ENCODE data around the gene PIF1. TPM values are rescaled to one million over a fixed set of nuclear protein-coding genes. Genes with fewer than 3 reads are reported as not detected.

Gene PIF1
- total and polyA plus RNA-seq, 4 donors: 0.42 to 7.3 (median 0.64) TPM

DNA sequence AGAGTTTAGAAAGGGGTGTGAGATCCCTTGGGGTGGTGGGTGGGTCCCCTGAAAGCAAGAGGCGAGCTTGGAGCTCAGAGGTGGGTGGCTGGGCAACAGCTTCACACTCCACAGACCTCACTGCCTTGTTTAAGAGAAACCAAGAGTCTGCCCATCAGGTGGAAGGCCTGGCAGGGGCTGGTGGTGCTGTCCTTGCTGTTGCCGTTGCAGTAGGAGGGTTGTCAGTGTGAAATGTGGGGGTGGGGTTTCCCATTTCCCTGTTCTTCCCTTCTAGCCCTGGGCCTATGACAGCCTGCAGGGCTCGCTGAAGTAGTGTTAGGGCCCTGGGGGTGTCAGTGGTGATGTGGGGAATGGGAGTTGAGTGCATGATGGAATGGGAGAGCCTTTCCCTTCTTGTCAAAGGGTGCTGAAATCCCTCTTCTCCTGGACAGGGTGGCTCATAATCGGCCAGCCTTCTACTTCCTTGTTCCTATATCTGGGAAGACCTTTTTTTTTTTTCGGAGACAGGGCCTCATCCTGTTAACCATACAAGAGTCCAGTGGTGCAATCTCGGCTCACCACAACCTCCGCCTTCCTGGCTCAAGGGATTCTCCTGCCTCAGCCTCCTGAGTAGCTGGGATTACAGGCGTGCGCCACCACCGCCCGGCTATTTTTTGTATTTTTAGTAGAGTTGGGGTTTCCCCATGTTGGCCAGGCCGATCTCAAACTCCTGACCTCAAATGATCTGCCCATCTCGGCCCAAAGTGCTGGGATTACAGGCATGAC is 20.6 kb upstream of the PIF1 start (continued):
- TF ChIP-seq, protein P1, sequence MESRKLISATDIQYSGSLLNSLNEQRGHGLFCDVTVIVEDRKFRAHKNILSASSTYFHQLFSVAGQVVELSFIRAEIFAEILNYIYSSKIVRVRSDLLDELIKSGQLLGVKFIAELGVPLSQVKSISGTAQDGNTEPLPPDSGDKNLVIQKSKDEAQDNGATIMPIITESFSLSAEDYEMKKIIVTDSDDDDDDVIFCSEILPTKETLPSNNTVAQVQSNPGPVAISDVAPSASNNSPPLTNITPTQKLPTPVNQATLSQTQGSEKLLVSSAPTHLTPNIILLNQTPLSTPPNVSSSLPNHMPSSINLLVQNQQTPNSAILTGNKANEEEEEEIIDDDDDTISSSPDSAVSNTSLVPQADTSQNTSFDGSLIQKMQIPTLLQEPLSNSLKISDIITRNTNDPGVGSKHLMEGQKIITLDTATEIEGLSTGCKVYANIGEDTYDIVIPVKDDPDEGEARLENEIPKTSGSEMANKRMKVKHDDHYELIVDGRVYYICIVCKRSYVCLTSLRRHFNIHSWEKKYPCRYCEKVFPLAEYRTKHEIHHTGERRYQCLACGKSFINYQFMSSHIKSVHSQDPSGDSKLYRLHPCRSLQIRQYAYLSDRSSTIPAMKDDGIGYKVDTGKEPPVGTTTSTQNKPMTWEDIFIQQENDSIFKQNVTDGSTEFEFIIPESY (IDR thresholded peaks at IDR 0.05): no peak
- no peak for TF ChIP-seq RXRA (IDR thresholded peaks at IDR 0.05)
- no peak for TF ChIP-seq GABPA (IDR thresholded peaks at IDR 0.05 in 1 of 2, conservative IDR thresholded peaks at IDR 0.05 in 1 of 2)
- TF ChIP-seq HNF4G (IDR thresholded peaks at IDR 0.05): no peak
- no peak for TF ChIP-seq TAF1 (conservative IDR thresholded peaks at IDR 0.05)
- TF ChIP-seq HNF4A (conservative IDR thresholded peaks at IDR 0.05): no peak
- no peak for TF ChIP-seq FOXA2 (IDR thresholded peaks at IDR 0.05)
- TF ChIP-seq FOXA1 (IDR thresholded peaks at IDR 0.05): no peak
- TF ChIP-seq, protein P2, sequence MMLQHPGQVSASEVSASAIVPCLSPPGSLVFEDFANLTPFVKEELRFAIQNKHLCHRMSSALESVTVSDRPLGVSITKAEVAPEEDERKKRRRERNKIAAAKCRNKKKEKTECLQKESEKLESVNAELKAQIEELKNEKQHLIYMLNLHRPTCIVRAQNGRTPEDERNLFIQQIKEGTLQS (IDR thresholded peaks at IDR 0.05): no peak

DNA sequence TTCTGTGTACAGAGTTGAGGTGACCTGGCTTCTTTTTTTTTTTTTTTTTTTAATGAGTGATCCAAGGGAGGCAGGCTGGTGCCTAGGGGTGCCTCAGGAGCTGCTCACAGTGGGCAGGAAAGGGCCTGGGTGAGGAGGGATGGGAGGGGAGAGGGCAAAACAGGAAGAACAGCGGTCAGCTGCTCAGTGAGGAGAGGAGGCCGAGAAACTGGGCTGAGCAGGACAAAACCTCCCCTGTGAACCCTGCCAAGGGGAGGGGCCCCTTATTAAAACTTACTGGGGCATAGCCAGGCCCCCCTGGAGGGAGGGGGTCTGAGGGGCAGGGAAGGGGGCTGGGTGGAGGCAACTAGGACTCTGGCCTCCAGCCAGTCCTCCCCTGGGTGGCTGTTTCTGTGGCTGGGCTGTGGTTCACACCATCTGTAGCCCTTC is 19.8 kb upstream of the PIF1 start:
- Histone ChIP-seq H3K27me3 (ENCODE audit: control insufficient read depth in 4 of 4, insufficient read depth in 4 of 4, low read length in 3 of 4) (no peaks in the 10 kb centered on the region), H3K4me1 (ENCODE audit: control insufficient read depth in 4 of 4, insufficient read depth in 4 of 4, low read length in 3 of 4) (peaks cover 0 to 19% (median 8%) of the 10 kb centered on the region in 4 donors), H3K27ac (ENCODE audit: low read depth in 1 of 2, low read length in 2 of 2) (peak overlapping the region; percentile 48 to 64), H3K4me3 (ENCODE audit: low read depth in 1 of 3, low read length in 3 of 3) (no peak overlapping the region), H3K9me3 (ENCODE audit: control insufficient read depth in 4 of 4, low read length in 3 of 4) (no peaks in the 10 kb centered on the region), H3K36me3 (ENCODE audit: control insufficient read depth in 4 of 4, insufficient read depth in 3 of 4, low read depth in 1 of 4, low read length in 3 of 4) (no peaks in the 10 kb centered on the region), H3K9ac (ENCODE audit: low read depth in 1 of 2, low read length in 2 of 2) (no peak overlapping the region)
- TF ChIP-seq, protein P1 (IDR thresholded peaks at IDR 0.05): no peak
- no peak for TF ChIP-seq GABPA (IDR thresholded peaks at IDR 0.05 in 1 of 2, conservative IDR thresholded peaks at IDR 0.05 in 1 of 2)
- WGBS: 72% methylated on average over 2 of the region's 2 CpGs
- no peak for DNase-seq (ENCODE audit: low spot score)

DNA sequence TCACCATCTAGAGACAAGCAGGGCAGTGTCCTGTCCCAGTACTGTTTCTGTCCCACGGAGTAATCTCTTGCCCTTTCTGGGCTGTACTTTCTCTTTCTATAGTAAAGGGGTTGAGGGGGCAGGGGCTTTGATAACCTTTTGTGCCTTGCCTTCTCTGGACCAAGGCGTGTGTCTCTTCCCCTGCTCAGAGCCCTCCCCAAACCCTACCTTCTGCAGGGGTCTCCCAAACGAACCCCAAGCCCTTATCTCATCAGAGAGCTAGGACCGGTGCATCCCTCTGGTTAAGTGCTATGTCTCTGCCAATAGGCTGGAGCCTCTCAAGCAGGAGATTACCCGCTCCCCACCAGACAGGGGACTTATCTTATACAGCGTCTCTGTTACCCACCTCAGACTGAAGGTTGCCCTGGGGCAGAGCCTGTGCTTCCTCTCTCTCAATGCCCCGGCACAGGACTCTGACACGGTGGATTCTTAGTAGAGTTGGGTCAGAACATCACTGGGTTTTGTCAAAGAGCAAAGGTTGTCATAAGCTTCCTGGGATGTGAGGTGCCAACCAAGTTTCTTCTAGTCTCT is 19.2 kb upstream of the PIF1 start:
- peak overlapping the region in 1 of 2 donors; percentile 48 for H3K9ac ChIP-seq (ENCODE audit: low read depth in 1 of 2, low read length in 2 of 2)
- no peak for DNase-seq (ENCODE audit: low spot score)
- TF ChIP-seq SP1 (IDR thresholded peaks at IDR 0.05) (no peak), TAF1 (conservative IDR thresholded peaks at IDR 0.05) (no peak), RXRA (IDR thresholded peaks at IDR 0.05) (no peak), HNF4A (conservative IDR thresholded peaks at IDR 0.05) (no peak), FOXA1 (IDR thresholded peaks at IDR 0.05) (no peak), NR2F2 (IDR thresholded peaks at IDR 0.05) (peak; percentile 84)
- TF ChIP-seq, protein P3, sequence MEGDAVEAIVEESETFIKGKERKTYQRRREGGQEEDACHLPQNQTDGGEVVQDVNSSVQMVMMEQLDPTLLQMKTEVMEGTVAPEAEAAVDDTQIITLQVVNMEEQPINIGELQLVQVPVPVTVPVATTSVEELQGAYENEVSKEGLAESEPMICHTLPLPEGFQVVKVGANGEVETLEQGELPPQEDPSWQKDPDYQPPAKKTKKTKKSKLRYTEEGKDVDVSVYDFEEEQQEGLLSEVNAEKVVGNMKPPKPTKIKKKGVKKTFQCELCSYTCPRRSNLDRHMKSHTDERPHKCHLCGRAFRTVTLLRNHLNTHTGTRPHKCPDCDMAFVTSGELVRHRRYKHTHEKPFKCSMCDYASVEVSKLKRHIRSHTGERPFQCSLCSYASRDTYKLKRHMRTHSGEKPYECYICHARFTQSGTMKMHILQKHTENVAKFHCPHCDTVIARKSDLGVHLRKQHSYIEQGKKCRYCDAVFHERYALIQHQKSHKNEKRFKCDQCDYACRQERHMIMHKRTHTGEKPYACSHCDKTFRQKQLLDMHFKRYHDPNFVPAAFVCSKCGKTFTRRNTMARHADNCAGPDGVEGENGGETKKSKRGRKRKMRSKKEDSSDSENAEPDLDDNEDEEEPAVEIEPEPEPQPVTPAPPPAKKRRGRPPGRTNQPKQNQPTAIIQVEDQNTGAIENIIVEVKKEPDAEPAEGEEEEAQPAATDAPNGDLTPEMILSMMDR (IDR thresholded peaks at IDR 0.05; ENCODE audit: low read depth, low read length, missing input control): no peak
- TF ChIP-seq, protein P1 (IDR thresholded peaks at IDR 0.05): no peak

More for the DNA sequence above, 19.2 kb upstream of the PIF1 start:
- peaks cover 0 to 19% (median 8%) of the 10 kb centered on the region in 4 donors for H3K4me1 ChIP-seq (ENCODE audit: control insufficient read depth in 4 of 4, insufficient read depth in 4 of 4, low read length in 3 of 4)
- no peaks in the 10 kb centered on the region for H3K9me3 ChIP-seq (ENCODE audit: control insufficient read depth in 4 of 4, low read length in 3 of 4)
- peak overlapping the region; percentile 48 to 64 for H3K27ac ChIP-seq (ENCODE audit: low read depth in 1 of 2, low read length in 2 of 2)
- no peaks in the 10 kb centered on the region for H3K36me3 ChIP-seq (ENCODE audit: control insufficient read depth in 4 of 4, insufficient read depth in 3 of 4, low read depth in 1 of 4, low read length in 3 of 4)
- 63% methylated on average over 8 of the region's 8 CpGs for WGBS
- peak overlapping the region; percentile 10 to 50 (median 18) for H3K4me3 ChIP-seq (ENCODE audit: low read depth in 1 of 3, low read length in 3 of 3)
- no peaks in the 10 kb centered on the region for H3K27me3 ChIP-seq (ENCODE audit: control insufficient read depth in 4 of 4, insufficient read depth in 4 of 4, low read length in 3 of 4)

Data from liver (tissue), 9 donors.